ENCODE measurements around the gene GDF15. TPM values are rescaled to one million over a fixed set of nuclear protein-coding genes. Genes with fewer than 3 reads are reported as not detected.

GDF15 gene
- total and polyA plus RNA-seq, 2 donors (not counting 3 experiments of a cell fraction or from before 2014, with no cell fraction given): 165 to 206 TPM

DNA sequence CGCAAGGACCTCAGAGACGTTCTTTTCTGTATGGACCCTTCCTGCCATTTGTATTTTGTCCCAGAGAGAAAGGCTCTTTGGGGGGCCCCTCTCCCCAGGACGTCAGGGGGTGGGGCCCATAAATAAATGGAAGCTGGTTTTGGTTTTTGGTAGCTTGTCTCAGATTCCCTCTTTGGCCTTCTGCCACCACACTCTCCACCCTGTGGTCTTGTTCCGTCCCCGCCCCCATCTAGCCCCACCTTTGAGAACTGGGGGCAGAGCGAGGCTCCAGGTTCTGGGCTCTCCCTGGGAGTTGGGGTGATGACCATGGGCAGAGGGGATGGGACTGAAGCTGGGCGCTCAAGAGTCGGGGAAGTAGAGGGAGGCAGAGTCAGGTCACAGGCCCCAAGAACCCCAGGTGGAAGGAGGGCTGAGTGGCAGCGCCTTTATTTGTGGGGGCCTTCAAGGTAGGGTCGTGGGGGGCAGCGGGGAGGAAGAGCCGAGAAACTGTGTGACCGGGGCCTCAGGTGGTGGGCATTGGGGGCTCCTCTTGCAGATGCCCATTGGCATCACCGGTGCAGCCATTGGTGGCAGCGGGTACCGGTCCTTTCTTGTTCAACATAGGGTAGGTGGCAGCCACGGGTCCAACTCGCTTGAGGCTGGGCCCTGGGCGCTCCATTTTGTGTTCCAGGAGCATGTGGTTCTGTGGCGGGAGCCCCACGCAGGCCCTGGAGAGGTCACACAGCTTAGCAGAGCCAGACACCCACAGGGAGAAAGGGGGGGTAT lies 48.6 kb downstream of the GDF15 start:
- ChIA-PET CTCF (no interaction called here), POLR2A (interaction anchor here (0.6 kb wide), 1 partner anchor 120 kb away, joined by 3 read pairs; no protein-coding TSS in a partner anchor)
- intact Hi-C loops (cut with micrococcal nuclease): no loop called here
- H3K4me2 ChIP-seq (ENCODE audit: insufficient read depth, low read length): no peak overlapping the region
- no peak overlapping the region for H3K27ac ChIP-seq (ENCODE audit: insufficient read depth, low read depth, low read length)
- H3K79me2 ChIP-seq (ENCODE audit: control insufficient read depth, insufficient read depth, low read length): peaks cover 2% of the 10 kb centered on the region
- FAIRE-seq (no peak), DNase-seq (ENCODE audit: low read depth, low spot score) (no peak)
- dilution Hi-C loops (cut with MboI; ENCODE audit: extremely low pct_ligation_motif_present, low sequenced_read_pairs): no loop called here
- H2AFZ ChIP-seq (ENCODE audit: low read depth, low read length): no peak overlapping the region
- no peaks in the 10 kb centered on the region for H4K20me1 ChIP-seq (replicated peaks; ENCODE audit: control insufficient read depth, extremely low read depth, insufficient read depth, low read length)
- TF ChIP-seq, protein P1, sequence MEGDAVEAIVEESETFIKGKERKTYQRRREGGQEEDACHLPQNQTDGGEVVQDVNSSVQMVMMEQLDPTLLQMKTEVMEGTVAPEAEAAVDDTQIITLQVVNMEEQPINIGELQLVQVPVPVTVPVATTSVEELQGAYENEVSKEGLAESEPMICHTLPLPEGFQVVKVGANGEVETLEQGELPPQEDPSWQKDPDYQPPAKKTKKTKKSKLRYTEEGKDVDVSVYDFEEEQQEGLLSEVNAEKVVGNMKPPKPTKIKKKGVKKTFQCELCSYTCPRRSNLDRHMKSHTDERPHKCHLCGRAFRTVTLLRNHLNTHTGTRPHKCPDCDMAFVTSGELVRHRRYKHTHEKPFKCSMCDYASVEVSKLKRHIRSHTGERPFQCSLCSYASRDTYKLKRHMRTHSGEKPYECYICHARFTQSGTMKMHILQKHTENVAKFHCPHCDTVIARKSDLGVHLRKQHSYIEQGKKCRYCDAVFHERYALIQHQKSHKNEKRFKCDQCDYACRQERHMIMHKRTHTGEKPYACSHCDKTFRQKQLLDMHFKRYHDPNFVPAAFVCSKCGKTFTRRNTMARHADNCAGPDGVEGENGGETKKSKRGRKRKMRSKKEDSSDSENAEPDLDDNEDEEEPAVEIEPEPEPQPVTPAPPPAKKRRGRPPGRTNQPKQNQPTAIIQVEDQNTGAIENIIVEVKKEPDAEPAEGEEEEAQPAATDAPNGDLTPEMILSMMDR (IDR thresholded peaks at IDR 0.05; ENCODE audit: extremely low read depth in 1 of 2, insufficient read depth in 1 of 2, low read depth in 1 of 2, low read length in 2 of 2): no peak
- H3K9ac ChIP-seq (replicated peaks; ENCODE audit: extremely low read depth, insufficient read depth, low read length): no peak overlapping the region
- H3K4me3 ChIP-seq (replicated peaks in 1 of 3; ENCODE audit: insufficient read depth in 1 of 3, low read depth in 1 of 3, low read length in 3 of 3): no peak overlapping the region
- no peaks in the 10 kb centered on the region for H3K9me3 ChIP-seq (replicated peaks; ENCODE audit: control insufficient read depth, insufficient read depth, low read length)
- peaks cover 0 to 2% of the 10 kb centered on the region in 2 experiments for H3K36me3 ChIP-seq (ENCODE audit: control insufficient read depth in 2 of 2, extremely low read depth in 1 of 2, insufficient read depth in 2 of 2, low read length in 2 of 2)
- H3K27me3 ChIP-seq (ENCODE audit: control insufficient read depth in 2 of 2, insufficient read depth in 2 of 2, low read length in 2 of 2): no peaks in the 10 kb centered on the region
- no TSS peak for BruUV-seq (replicated peaks)
- H3K9me1 ChIP-seq (replicated peaks; ENCODE audit: control insufficient read depth, extremely low read depth, insufficient read depth, low read length): no peaks in the 10 kb centered on the region
- peaks cover 17% of the 10 kb centered on the region for H3K4me1 ChIP-seq (ENCODE audit: control insufficient read depth, extremely low read depth, insufficient read depth, low read length)

DNA sequence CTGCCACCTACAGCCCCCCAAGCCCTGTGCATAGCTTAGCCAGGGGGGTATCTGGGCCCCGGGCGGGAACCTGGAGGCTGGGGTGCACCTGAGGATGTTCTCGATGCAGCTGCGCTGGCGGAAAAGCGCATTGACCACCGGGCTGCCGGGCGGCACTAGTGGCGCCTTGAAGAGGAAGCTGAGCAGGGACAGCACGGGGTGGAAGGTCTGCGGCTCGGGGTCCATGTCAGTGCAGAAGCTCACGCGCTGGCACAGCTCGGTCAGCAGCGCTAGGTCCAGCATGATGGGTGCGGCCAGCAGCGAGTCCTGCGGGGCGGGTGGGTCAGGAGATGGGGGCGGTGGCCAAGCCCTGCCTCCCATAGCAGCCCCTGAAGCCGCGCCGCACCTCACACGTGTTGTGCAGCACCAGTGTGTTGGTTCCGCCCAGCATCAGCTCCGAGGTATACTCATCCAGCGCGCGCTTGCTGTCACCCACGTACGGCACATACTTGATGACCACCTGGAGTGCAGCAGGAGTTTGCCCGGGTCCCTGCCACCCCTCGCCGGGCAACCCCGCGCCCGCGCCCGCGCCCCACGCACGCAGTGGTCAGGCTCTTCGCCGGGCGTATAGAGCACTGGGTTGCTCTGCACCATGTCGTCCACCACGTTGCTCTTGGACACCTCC lies 49.4 kb downstream of the GDF15 start:
- Histone ChIP-seq H3K4me1 (ENCODE audit: control insufficient read depth, extremely low read depth, insufficient read depth, low read length) (peaks cover 14% of the 10 kb centered on the region), H4K20me1 (replicated peaks; ENCODE audit: control insufficient read depth, extremely low read depth, insufficient read depth, low read length) (no peaks in the 10 kb centered on the region), H3K4me2 (ENCODE audit: insufficient read depth, low read length) (no peak overlapping the region), H3K79me2 (ENCODE audit: control insufficient read depth, insufficient read depth, low read length) (peaks cover 1% of the 10 kb centered on the region), H3K36me3 (ENCODE audit: control insufficient read depth in 2 of 2, extremely low read depth in 1 of 2, insufficient read depth in 2 of 2, low read length in 2 of 2) (peaks cover 0 to 2% of the 10 kb centered on the region in 2 experiments), H3K9me3 (replicated peaks; ENCODE audit: control insufficient read depth, insufficient read depth, low read length) (no peaks in the 10 kb centered on the region), H3K27me3 (ENCODE audit: control insufficient read depth in 2 of 2, insufficient read depth in 2 of 2, low read length in 2 of 2) (no peaks in the 10 kb centered on the region), H3K9me1 (replicated peaks; ENCODE audit: control insufficient read depth, extremely low read depth, insufficient read depth, low read length) (no peaks in the 10 kb centered on the region), H2AFZ (ENCODE audit: low read depth, low read length) (no peak overlapping the region), H3K27ac (ENCODE audit: insufficient read depth, low read depth, low read length) (no peak overlapping the region), H3K9ac (replicated peaks; ENCODE audit: extremely low read depth, insufficient read depth, low read length) (no peak overlapping the region), H3K4me3 (replicated peaks in 1 of 3; ENCODE audit: insufficient read depth in 1 of 3, low read depth in 1 of 3, low read length in 3 of 3) (no peak overlapping the region)
- BruUV-seq (replicated peaks): TSS peak; percentile 33
- DNase-seq (ENCODE audit: low read depth, low spot score) (no peak), FAIRE-seq (no peak)
- intact Hi-C loops (cut with micrococcal nuclease) (no loop called here), dilution Hi-C loops (cut with MboI; ENCODE audit: extremely low pct_ligation_motif_present, low sequenced_read_pairs) (no loop called here)
- TF ChIP-seq FOS (IDR thresholded peaks at IDR 0.05; ENCODE audit: borderline replicate concordance, insufficient read depth, low read length) (no peak), MYC (IDR thresholded peaks at IDR 0.05; ENCODE audit: low read depth, low read length) (no peak), POLR2A (IDR thresholded peaks at IDR 0.05; ENCODE audit: low read depth, low read length) (no peak), EZH2 (IDR thresholded peaks at IDR 0.05; ENCODE audit: borderline replicate concordance, low read depth, low read length, severe bottlenecking) (no peak), POLR2AphosphoS5 (IDR thresholded peaks at IDR 0.05; ENCODE audit: insufficient read depth, low read depth, low read length) (no peak), GATA2 (IDR thresholded peaks at IDR 0.05; ENCODE audit: insufficient read depth, insufficient read length, low read depth, low read length) (no peak), JUN (IDR thresholded peaks at IDR 0.05; ENCODE audit: borderline replicate concordance, insufficient read depth, insufficient read length, low read depth) (no peak)
- TF ChIP-seq, protein P2, sequence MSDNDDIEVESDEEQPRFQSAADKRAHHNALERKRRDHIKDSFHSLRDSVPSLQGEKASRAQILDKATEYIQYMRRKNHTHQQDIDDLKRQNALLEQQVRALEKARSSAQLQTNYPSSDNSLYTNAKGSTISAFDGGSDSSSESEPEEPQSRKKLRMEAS (IDR thresholded peaks at IDR 0.05; ENCODE audit: insufficient read depth, insufficient read length): no peak
- TF ChIP-seq, protein P1 (IDR thresholded peaks at IDR 0.05; ENCODE audit: extremely low read depth in 1 of 2, insufficient read depth in 1 of 2, low read depth in 1 of 2, low read length in 2 of 2): no peak
- POLR2A ChIA-PET: interaction anchor here (0.6 kb wide), 1 partner anchor 119 kb away, joined by 3 read pairs; no protein-coding TSS in a partner anchor
- CTCF ChIA-PET: no interaction called here

Data from endothelial cell of umbilical vein (primary cell).